Mesenchymal stem cell (in vitro differentiated cells and primary cell): ENCODE data around the gene GLT8D1.
A peak's percentile ranks its signal among the peaks of the same experiment; 100 is the strongest.

ENCODE experiments used
- DNase-seq: peaks from one replicate; pipeline ENCODE4 v3.0.0-alpha.2; 2013
- H2AFZ ChIP-seq: one replicate; pipeline ENCODE4 v1.6.1; 2013; ENCODE audit warnings: low read depth, mild to moderate bottlenecking, control low read depth, inconsistent platforms, low read length, moderate library complexity
- H2AK5ac ChIP-seq: 2 replicates; pipeline ENCODE4 v1.6.1; 2013; ENCODE audit warnings: low read length, moderate library complexity, mild to moderate bottlenecking, inconsistent platforms; ENCODE audit not compliant: severe bottlenecking
- H2BK120ac ChIP-seq: one replicate; pipeline ENCODE4 v1.6.1; 2013; ENCODE audit warnings: low read depth, mild to moderate bottlenecking, inconsistent platforms, low read length, moderate library complexity
- H2BK12ac ChIP-seq, 2 experiments: one replicate each; pipeline ENCODE4 v1.6.1; 2013; ENCODE audit warnings: inconsistent platforms in 2 of 2, low read length in 2 of 2, mild to moderate bottlenecking in 2 of 2, moderate library complexity in 2 of 2, control low read depth in 1 of 2
- H2BK15ac ChIP-seq: one replicate; pipeline ENCODE4 v1.6.1; 2013; ENCODE audit warnings: mild to moderate bottlenecking, low read depth, inconsistent platforms; ENCODE audit not compliant: poor library complexity, severe bottlenecking
- H2BK5ac ChIP-seq: 2 replicates; pipeline ENCODE4 v1.6.1; 2013; ENCODE audit warnings: low read depth, mild to moderate bottlenecking, low read length, control low read depth, inconsistent platforms; ENCODE audit not compliant: poor library complexity, severe bottlenecking
- H3K14ac ChIP-seq, 2 experiments: one replicate each; pipeline ENCODE4 v1.6.1; 2013; ENCODE audit warnings: inconsistent platforms in 2 of 2, low read length in 2 of 2, control low read depth in 1 of 2, mild to moderate bottlenecking in 1 of 2, moderate library complexity in 1 of 2
- H3K18ac ChIP-seq, 2 experiments: one replicate each; pipeline ENCODE4 v1.6.1; 2013; ENCODE audit warnings: inconsistent platforms in 2 of 2, low read length in 2 of 2, control low read depth in 1 of 2, low read depth in 1 of 2, mild to moderate bottlenecking in 1 of 2
- H3K23ac ChIP-seq, 2 experiments: one replicate each; pipeline ENCODE4 v1.6.1; 2013; ENCODE audit warnings: inconsistent platforms in 2 of 2, low read length in 2 of 2, mild to moderate bottlenecking in 2 of 2, moderate library complexity in 2 of 2, control low read depth in 1 of 2
- H3K27ac ChIP-seq: 2 replicates; pipeline ENCODE4 v1.5.1; 2013; ENCODE audit warnings: mild to moderate bottlenecking, moderate library complexity, low read length, control low read depth, inconsistent platforms; ENCODE audit not compliant: poor library complexity, severe bottlenecking
- H3K27me3 ChIP-seq, 2 experiments: 2 replicates each; pipeline versions ENCODE4 v1.6.1 to v1.7.0; 2013; ENCODE audit warnings: low read length in 2 of 2, mild to moderate bottlenecking in 2 of 2, moderate library complexity in 2 of 2, control low read depth in 1 of 2, inconsistent platforms in 1 of 2; ENCODE audit not compliant: control insufficient read depth in 1 of 2, insufficient read depth in 1 of 2
- H3K36me3 ChIP-seq, 2 experiments: 2 replicates each; pipeline versions ENCODE4 v1.6.1 to v1.7.0; 2013; ENCODE audit warnings: low read length in 2 of 2, control low read depth in 1 of 2, inconsistent platforms in 1 of 2, low read depth in 1 of 2, mild to moderate bottlenecking in 1 of 2; ENCODE audit not compliant: insufficient read depth in 2 of 2, control insufficient read depth in 1 of 2
- H3K4ac ChIP-seq, 2 experiments: one replicate each; pipeline ENCODE4 v1.6.1; 2013; ENCODE audit warnings: inconsistent platforms in 2 of 2, low read length in 2 of 2, mild to moderate bottlenecking in 2 of 2, moderate library complexity in 2 of 2, control low read depth in 1 of 2, low read depth in 1 of 2
- H3K4me1 ChIP-seq: 2 replicates; pipeline ENCODE4 v1.6.1; 2013; ENCODE audit warnings: low read depth, low read length, control low read depth; ENCODE audit not compliant: control insufficient read depth, insufficient read depth
- H3K4me2 ChIP-seq: 2 replicates; pipeline ENCODE4 v1.6.1; 2013; ENCODE audit warnings: low read length, mild to moderate bottlenecking, inconsistent platforms; ENCODE audit not compliant: poor library complexity, severe bottlenecking
- H3K4me3 ChIP-seq, 2 experiments: 2 replicates each; pipeline versions ENCODE4 v1.5.1 to v1.7.0; 2013; ENCODE audit warnings: low read length in 2 of 2, mild to moderate bottlenecking in 2 of 2, control low read depth in 1 of 2, low read depth in 1 of 2; ENCODE audit not compliant: insufficient read depth in 1 of 2
- H3K79me1 ChIP-seq: replicated peaks from 2 replicates; pipeline ENCODE4 v1.6.1; 2013; ENCODE audit warnings: mild to moderate bottlenecking, control low read depth, low read length, inconsistent platforms; ENCODE audit not compliant: poor library complexity, severe bottlenecking
- H3K9ac ChIP-seq: 2 replicates; pipeline ENCODE4 v1.7.0; 2013; ENCODE audit warnings: mild to moderate bottlenecking, low read length, moderate library complexity
- H3K9me3 ChIP-seq: 2 replicates; pipeline ENCODE4 v1.7.0; 2013; ENCODE audit warnings: mild to moderate bottlenecking, low read length; ENCODE audit not compliant: control insufficient read depth
- H4K8ac ChIP-seq: one replicate; pipeline ENCODE4 v1.6.1; 2013; ENCODE audit warnings: inconsistent platforms, mild to moderate bottlenecking, low read length, moderate library complexity
- H4K91ac ChIP-seq: one replicate; pipeline ENCODE4 v1.6.1; 2013; ENCODE audit warnings: mild to moderate bottlenecking, low read length, inconsistent platforms
- WGBS: methylation state at CpG from one replicate; pipeline ENCODE4 v1.1.7; 2013; ENCODE audit warnings: mixed read lengths; 5-methylcytosine and 5-hydroxymethylcytosine counted together

Gene GLT8D1

GRCh38 chr3:52743152-52743551, 37.6 kb upstream of the GLT8D1 start:
- WGBS, result 98% methylated on average over 5 of the region's 5 CpGs

GRCh38 chr3:52742418-52743041, 36.9 kb upstream of the GLT8D1 start:
- no peak overlapping the region for H3K14ac ChIP-seq
- H3K4ac ChIP-seq, result no peak overlapping the region
- H4K91ac ChIP-seq, result no peak overlapping the region
- H3K18ac ChIP-seq, result no peak overlapping the region
- H3K36me3 ChIP-seq, result peaks cover 41 to 77% of the 10 kb centered on the region in 2 experiments
- peak; percentile 49 for DNase-seq
- no peak overlapping the region for H3K23ac ChIP-seq
- no peaks in the 10 kb centered on the region for H3K9me3 ChIP-seq
- no peak overlapping the region for H3K9ac ChIP-seq
- WGBS, result 84% methylated on average over 3 of the region's 3 CpGs
- H3K27me3 ChIP-seq, result no peaks in the 10 kb centered on the region
- no peak overlapping the region for H2AK5ac ChIP-seq
- H2BK12ac ChIP-seq, result no peak overlapping the region
- no peak overlapping the region for H3K27ac ChIP-seq
- no peak overlapping the region for H3K4me2 ChIP-seq
- peaks cover 5% of the 10 kb centered on the region for H3K79me1 ChIP-seq
- H2BK15ac ChIP-seq, result no peak overlapping the region
- no peak overlapping the region for H2BK5ac ChIP-seq
- H4K8ac ChIP-seq, result no peak overlapping the region
- H3K4me3 ChIP-seq, result no peak overlapping the region
- no peak overlapping the region for H2BK120ac ChIP-seq
- H3K4me1 ChIP-seq, result no peaks in the 10 kb centered on the region
- no peak overlapping the region for H2AFZ ChIP-seq

More at GRCh38 chr3:52743152-52743551, 37.6 kb upstream of the GLT8D1 start:
- H2AK5ac ChIP-seq, result no peak overlapping the region
- H3K18ac ChIP-seq, result no peak overlapping the region
- H3K79me1 ChIP-seq, result peaks cover 3% of the 10 kb centered on the region
- no peak overlapping the region for H2BK15ac ChIP-seq
- no peak overlapping the region for H2AFZ ChIP-seq
- H3K36me3 ChIP-seq, result peaks cover 38 to 76% of the 10 kb centered on the region in 2 experiments
- H3K27me3 ChIP-seq, result no peaks in the 10 kb centered on the region
- no peak overlapping the region for H3K4me2 ChIP-seq
- no peak overlapping the region for H3K23ac ChIP-seq
- no peak overlapping the region for H4K91ac ChIP-seq
- H3K4ac ChIP-seq, result no peak overlapping the region
- DNase-seq, result no peak
- no peak overlapping the region for H3K9ac ChIP-seq
- H2BK12ac ChIP-seq, result no peak overlapping the region
- H3K9me3 ChIP-seq, result no peaks in the 10 kb centered on the region
- H3K27ac ChIP-seq, result no peak overlapping the region
- H2BK5ac ChIP-seq, result no peak overlapping the region
- no peaks in the 10 kb centered on the region for H3K4me1 ChIP-seq
- H3K4me3 ChIP-seq, result no peak overlapping the region
- no peak overlapping the region for H4K8ac ChIP-seq
- H2BK120ac ChIP-seq, result no peak overlapping the region
- H3K14ac ChIP-seq, result no peak overlapping the region

GRCh38 chr3:52739730-52740129, 34.1 kb upstream of the GLT8D1 start:
- Histone ChIP-seq H3K27ac (no peak overlapping the region), H3K18ac (no peak overlapping the region), H2BK120ac (no peak overlapping the region), H2BK12ac (no peak overlapping the region), H3K4me1 (no peaks in the 10 kb centered on the region), H2AFZ (no peak overlapping the region), H2BK15ac (no peak overlapping the region), H3K9ac (no peak overlapping the region), H4K8ac (no peak overlapping the region), H3K14ac (no peak overlapping the region), H3K4me2 (no peak overlapping the region), H3K23ac (no peak overlapping the region), H3K4me3 (no peak overlapping the region), H3K9me3 (peaks cover 12% of the 10 kb centered on the region), H2AK5ac (no peak overlapping the region), H3K4ac (no peak overlapping the region), H3K36me3 (peaks cover 33 to 77% of the 10 kb centered on the region in 2 experiments), H3K79me1 (peaks cover 5% of the 10 kb centered on the region), H3K27me3 (no peaks in the 10 kb centered on the region), H4K91ac (no peak overlapping the region), H2BK5ac (no peak overlapping the region)
- DNase-seq, result no peak
- WGBS, result 97% methylated on average over 1 of the region's 1 CpG

GRCh38 chr3:52733256-52733891, 27.8 kb upstream of the GLT8D1 start:
- peaks cover 30 to 71% of the 10 kb centered on the region in 2 experiments for H3K36me3 ChIP-seq
- no peak overlapping the region for H4K91ac ChIP-seq
- H3K9ac ChIP-seq, result no peak overlapping the region
- H3K9me3 ChIP-seq, result peaks cover 52% of the 10 kb centered on the region
- H3K23ac ChIP-seq, result no peak overlapping the region
- peaks cover 2% of the 10 kb centered on the region for H3K79me1 ChIP-seq
- H3K4me3 ChIP-seq, result no peak overlapping the region
- no peak overlapping the region for H4K8ac ChIP-seq
- no peak overlapping the region for H2BK15ac ChIP-seq
- no peaks in the 10 kb centered on the region for H3K27me3 ChIP-seq
- H3K18ac ChIP-seq, result no peak overlapping the region
- no peak overlapping the region for H3K4ac ChIP-seq
- DNase-seq, result no peak
- no peak overlapping the region for H3K14ac ChIP-seq
- H2BK12ac ChIP-seq, result no peak overlapping the region
- H2AK5ac ChIP-seq, result no peak overlapping the region
- no peak overlapping the region for H2BK5ac ChIP-seq
- no peaks in the 10 kb centered on the region for H3K4me1 ChIP-seq
- H3K4me2 ChIP-seq, result no peak overlapping the region
- H2BK120ac ChIP-seq, result no peak overlapping the region
- no peak overlapping the region for H2AFZ ChIP-seq
- H3K27ac ChIP-seq, result no peak overlapping the region
- 84% methylated on average over 7 of the region's 10 CpGs for WGBS
